Activated naive CD4-positive, alpha-beta T cell treated with anti-CD3 and anti-CD28 coated beads, Interleukin-2, amount 10 ng/mL, durations not matched to agents 7 days and 5 days (primary cell): ENCODE measurements around the gene DTNB.

Experiments used
- CTCF ChIA-PET: fragments of 350-600 bp; sonication (Branson Sonifier 250); formaldehyde crosslinking; loops from one replicate; lab custom pipeline; 2021; ENCODE audit warnings: antibody characterized with exemption; lab: Charles Lee
- DNase-seq: peaks from one replicate; pipeline ENCODE4 v3.0.0-alpha.2; 2020
- H3K27ac Mint-ChIP-seq: one replicate; pipeline ENCODE4 v1.8.0; 2021; ENCODE audit warnings: mild to moderate bottlenecking, moderate library complexity, mixed read lengths
- H3K27me3 Mint-ChIP-seq: one replicate; pipeline ENCODE4 v1.8.0; 2021; ENCODE audit warnings: mild to moderate bottlenecking, mixed read lengths
- H3K36me3 Mint-ChIP-seq: one replicate; pipeline ENCODE4 v1.8.0; 2021; ENCODE audit warnings: mixed read lengths
- H3K4me1 Mint-ChIP-seq: one replicate; pipeline ENCODE4 v1.8.0; 2021; ENCODE audit warnings: mixed read lengths
- H3K4me3 Mint-ChIP-seq: one replicate; pipeline ENCODE4 v1.8.0; 2021; ENCODE audit warnings: mild to moderate bottlenecking, moderate library complexity, mixed read lengths
- H3K9me3 Mint-ChIP-seq: one replicate; pipeline ENCODE4 v1.8.0; 2021; ENCODE audit warnings: mixed read lengths

The DTNB gene

GRCh38 chr2:25339211-25339674, 334.1 kb downstream of the DTNB start:
- Mint-ChIP-seq H3K27ac (peak overlapping the region; percentile 79), H3K4me3 (peak overlapping the region; percentile 69), H3K4me1 (peaks cover 61% of the 10 kb centered on the region), H3K9me3 (no peaks in the 10 kb centered on the region), H3K36me3 (peaks cover 7% of the 10 kb centered on the region), H3K27me3 (peaks cover 14% of the 10 kb centered on the region)
- no peak for DNase-seq
- CTCF ChIA-PET: interaction anchor here (1.1 to 2.3 kb wide), 3 partner anchors 30 to 63 kb away, joined by 3 to 8 read pairs (median 3); no protein-coding TSS in a partner anchor

- Mint-ChIP-seq H3K9me3 (no peaks in the 10 kb centered on the region), H3K27ac (peak overlapping the region; percentile 79), H3K4me3 (no peak overlapping the region), H3K36me3 (peaks cover 7% of the 10 kb centered on the region), H3K27me3 (peaks cover 8% of the 10 kb centered on the region), H3K4me1 (peaks cover 69% of the 10 kb centered on the region)
- DNase-seq: no peak
- CTCF ChIA-PET: interaction anchor here (1.1 to 2.3 kb wide), 2 partner anchors 29 to 38 kb away, joined by 3 to 8 read pairs; no protein-coding TSS in a partner anchor
These were observed 335.0 kb downstream of the DTNB start for GRCh38 chr2:25338401-25338800.

- H3K4me3 Mint-ChIP-seq: peak overlapping the region; percentile 2
- peaks cover 73% of the 10 kb centered on the region for H3K4me1 Mint-ChIP-seq
- CTCF ChIA-PET: interaction anchor here (0.9 to 2.3 kb wide), 3 partner anchors 24 to 39 kb away, joined by 3 to 8 read pairs (median 4); no protein-coding TSS in a partner anchor
- no peak for DNase-seq
- peaks cover 5% of the 10 kb centered on the region for H3K27me3 Mint-ChIP-seq
- H3K27ac Mint-ChIP-seq: peak overlapping the region; percentile 81
- no peaks in the 10 kb centered on the region for H3K9me3 Mint-ChIP-seq
- peaks cover 7% of the 10 kb centered on the region for H3K36me3 Mint-ChIP-seq
These were observed 335.5 kb downstream of the DTNB start for GRCh38 chr2:25337891-25338290.

- no peak for DNase-seq
- Mint-ChIP-seq H3K4me3 (peak overlapping the region; percentile 2), H3K4me1 (peaks cover 70% of the 10 kb centered on the region), H3K36me3 (peaks cover 7% of the 10 kb centered on the region), H3K9me3 (no peaks in the 10 kb centered on the region), H3K27me3 (no peaks in the 10 kb centered on the region), H3K27ac (peak overlapping the region; percentile 81)
- CTCF ChIA-PET: interaction anchor here (0.9 to 2.3 kb wide), 5 partner anchors 14 to 39 kb away, joined by 3 to 8 read pairs (median 3); no protein-coding TSS in a partner anchor
These were observed 336.1 kb downstream of the DTNB start for GRCh38 chr2:25337276-25337675.

- peaks cover 75% of the 10 kb centered on the region for H3K4me1 Mint-ChIP-seq
- H3K27ac Mint-ChIP-seq: peak overlapping the region; percentile 81
- H3K27me3 Mint-ChIP-seq: no peaks in the 10 kb centered on the region
- no peak for DNase-seq
- peaks cover 8% of the 10 kb centered on the region for H3K36me3 Mint-ChIP-seq
- CTCF ChIA-PET: interaction anchor here (0.9 to 1.2 kb wide), 2 partner anchors 13 to 26 kb away, joined by 3 to 5 read pairs; no protein-coding TSS in a partner anchor
- no peak overlapping the region for H3K4me3 Mint-ChIP-seq
- no peaks in the 10 kb centered on the region for H3K9me3 Mint-ChIP-seq
These were observed 337.0 kb downstream of the DTNB start for GRCh38 chr2:25336383-25336841.

- Mint-ChIP-seq H3K36me3 (peaks cover 8% of the 10 kb centered on the region), H3K4me1 (peaks cover 75% of the 10 kb centered on the region), H3K27me3 (no peaks in the 10 kb centered on the region), H3K4me3 (no peak overlapping the region), H3K9me3 (no peaks in the 10 kb centered on the region), H3K27ac (no peak overlapping the region)
- DNase-seq: no peak
- CTCF ChIA-PET: interaction anchor here (1.2 to 2.1 kb wide), 2 partner anchors 26 kb away, joined by 5 to 7 read pairs; no protein-coding TSS in a partner anchor
These were observed 337.4 kb downstream of the DTNB start for GRCh38 chr2:25335971-25336370.

GRCh38 chr2:25335204-25335603, 338.2 kb downstream of the DTNB start:
- no peaks in the 10 kb centered on the region for H3K9me3 Mint-ChIP-seq

GRCh38 chr2:25334482-25334881, 338.9 kb downstream of the DTNB start:
- no peak overlapping the region for H3K4me3 Mint-ChIP-seq
- H3K36me3 Mint-ChIP-seq: peaks cover 13% of the 10 kb centered on the region
- CTCF ChIA-PET: interaction anchor here (0.5 to 2.1 kb wide), 4 partner anchors 12 to 28 kb away, joined by 3 to 7 read pairs (median 4); no protein-coding TSS in a partner anchor

More at GRCh38 chr2:25335204-25335603, 338.2 kb downstream of the DTNB start:
- peaks cover 8% of the 10 kb centered on the region for H3K36me3 Mint-ChIP-seq
- H3K4me3 Mint-ChIP-seq: no peak overlapping the region
- CTCF ChIA-PET: interaction anchor here (1.1 to 2.1 kb wide), 3 partner anchors 21 to 27 kb away, joined by 3 to 7 read pairs (median 5); no protein-coding TSS in a partner anchor
- no peaks in the 10 kb centered on the region for H3K27me3 Mint-ChIP-seq
- peak overlapping the region; percentile 80 for H3K27ac Mint-ChIP-seq
- peaks cover 78% of the 10 kb centered on the region for H3K4me1 Mint-ChIP-seq
- no peak for DNase-seq

GRCh38 chr2:25333981-25334380, 339.4 kb downstream of the DTNB start:
- CTCF ChIA-PET: interaction anchor here (0.5 to 2.1 kb wide), 3 partner anchors 12 to 28 kb away, joined by 3 to 7 read pairs (median 4); no protein-coding TSS in a partner anchor
- Mint-ChIP-seq H3K27me3 (no peaks in the 10 kb centered on the region), H3K27ac (peak overlapping the region; percentile 80), H3K4me3 (no peak overlapping the region), H3K9me3 (no peaks in the 10 kb centered on the region), H3K36me3 (peaks cover 13% of the 10 kb centered on the region), H3K4me1 (peaks cover 74% of the 10 kb centered on the region)
- DNase-seq: peak; percentile 42

More at GRCh38 chr2:25334482-25334881, 338.9 kb downstream of the DTNB start:
- no peaks in the 10 kb centered on the region for H3K27me3 Mint-ChIP-seq
- H3K4me1 Mint-ChIP-seq: peaks cover 79% of the 10 kb centered on the region
- peak overlapping the region; percentile 80 for H3K27ac Mint-ChIP-seq
- no peaks in the 10 kb centered on the region for H3K9me3 Mint-ChIP-seq
- DNase-seq: no peak

- no peak for DNase-seq
- CTCF ChIA-PET: interaction anchor here (2.2 kb wide), 1 partner anchor 23 kb away, joined by 6 read pairs; no protein-coding TSS in a partner anchor
- Mint-ChIP-seq H3K9me3 (peaks cover 6% of the 10 kb centered on the region), H3K4me3 (no peak overlapping the region), H3K27ac (peak overlapping the region; percentile 67), H3K27me3 (no peaks in the 10 kb centered on the region), H3K36me3 (peaks cover 19% of the 10 kb centered on the region), H3K4me1 (peaks cover 60% of the 10 kb centered on the region)
These were observed 340.8 kb downstream of the DTNB start for GRCh38 chr2:25332571-25332970.

- H3K36me3 Mint-ChIP-seq: peaks cover 25% of the 10 kb centered on the region
- no peak for DNase-seq
- no peaks in the 10 kb centered on the region for H3K27me3 Mint-ChIP-seq
- CTCF ChIA-PET: interaction anchor here (1.4 to 2.2 kb wide), 2 partner anchors 23 to 30 kb away, joined by 4 to 6 read pairs; no protein-coding TSS in a partner anchor
- H3K4me3 Mint-ChIP-seq: no peak overlapping the region
- H3K9me3 Mint-ChIP-seq: peaks cover 14% of the 10 kb centered on the region
- H3K4me1 Mint-ChIP-seq: peaks cover 52% of the 10 kb centered on the region
- H3K27ac Mint-ChIP-seq: peak overlapping the region; percentile 78
These were observed 341.6 kb downstream of the DTNB start for GRCh38 chr2:25331686-25332365.

- Mint-ChIP-seq H3K4me3 (no peak overlapping the region), H3K27me3 (no peaks in the 10 kb centered on the region), H3K4me1 (peaks cover 45% of the 10 kb centered on the region), H3K36me3 (peaks cover 30% of the 10 kb centered on the region), H3K27ac (peak overlapping the region; percentile 47), H3K9me3 (peaks cover 21% of the 10 kb centered on the region)
- DNase-seq: no peak
- CTCF ChIA-PET: interaction anchor here (1.4 to 2.2 kb wide), 3 partner anchors 15 to 31 kb away, joined by 3 to 6 read pairs (median 4); no protein-coding TSS in a partner anchor
These were observed 342.4 kb downstream of the DTNB start for GRCh38 chr2:25330937-25331336.

GRCh38 chr2:25330273-25330672, 343.1 kb downstream of the DTNB start:
- H3K36me3 Mint-ChIP-seq: peaks cover 36% of the 10 kb centered on the region
- no peak overlapping the region for H3K4me3 Mint-ChIP-seq
- H3K27ac Mint-ChIP-seq: no peak overlapping the region
- DNase-seq: no peak
- peaks cover 26% of the 10 kb centered on the region for H3K9me3 Mint-ChIP-seq
- no peaks in the 10 kb centered on the region for H3K27me3 Mint-ChIP-seq
- H3K4me1 Mint-ChIP-seq: peaks cover 38% of the 10 kb centered on the region
- CTCF ChIA-PET: interaction anchor here (1.4 kb wide), 1 partner anchor 15 kb away, joined by 3 read pairs; no protein-coding TSS in a partner anchor
